Mesenchymal stem cell (in vitro differentiated cells and primary cell): Measurements from ENCODE around the gene LRP6.
A peak's percentile ranks its signal among the peaks of the same experiment; 100 is the strongest.

Experiments
- DNase-seq: peaks from one replicate; pipeline ENCODE4 v3.0.0-alpha.2; 2013
- H2AFZ ChIP-seq: one replicate; pipeline ENCODE4 v1.6.1; 2013; ENCODE audit warnings: low read depth, mild to moderate bottlenecking, control low read depth, inconsistent platforms, low read length, moderate library complexity
- H2AK5ac ChIP-seq: 2 replicates; pipeline ENCODE4 v1.6.1; 2013; ENCODE audit warnings: low read length, moderate library complexity, mild to moderate bottlenecking, inconsistent platforms; ENCODE audit not compliant: severe bottlenecking
- H2BK120ac ChIP-seq: one replicate; pipeline ENCODE4 v1.6.1; 2013; ENCODE audit warnings: low read depth, mild to moderate bottlenecking, inconsistent platforms, low read length, moderate library complexity
- H2BK12ac ChIP-seq, 2 experiments: one replicate each; pipeline ENCODE4 v1.6.1; 2013; ENCODE audit warnings: inconsistent platforms in 2 of 2, low read length in 2 of 2, mild to moderate bottlenecking in 2 of 2, moderate library complexity in 2 of 2, control low read depth in 1 of 2
- H2BK15ac ChIP-seq: one replicate; pipeline ENCODE4 v1.6.1; 2013; ENCODE audit warnings: mild to moderate bottlenecking, low read depth, inconsistent platforms; ENCODE audit not compliant: poor library complexity, severe bottlenecking
- H2BK5ac ChIP-seq: 2 replicates; pipeline ENCODE4 v1.6.1; 2013; ENCODE audit warnings: low read depth, mild to moderate bottlenecking, low read length, control low read depth, inconsistent platforms; ENCODE audit not compliant: poor library complexity, severe bottlenecking
- H3K14ac ChIP-seq, 2 experiments: one replicate each; pipeline ENCODE4 v1.6.1; 2013; ENCODE audit warnings: inconsistent platforms in 2 of 2, low read length in 2 of 2, control low read depth in 1 of 2, mild to moderate bottlenecking in 1 of 2, moderate library complexity in 1 of 2
- H3K18ac ChIP-seq, 2 experiments: one replicate each; pipeline ENCODE4 v1.6.1; 2013; ENCODE audit warnings: inconsistent platforms in 2 of 2, low read length in 2 of 2, control low read depth in 1 of 2, low read depth in 1 of 2, mild to moderate bottlenecking in 1 of 2
- H3K23ac ChIP-seq, 2 experiments: one replicate each; pipeline ENCODE4 v1.6.1; 2013; ENCODE audit warnings: inconsistent platforms in 2 of 2, low read length in 2 of 2, mild to moderate bottlenecking in 2 of 2, moderate library complexity in 2 of 2, control low read depth in 1 of 2
- H3K27ac ChIP-seq: 2 replicates; pipeline ENCODE4 v1.5.1; 2013; ENCODE audit warnings: mild to moderate bottlenecking, moderate library complexity, low read length, control low read depth, inconsistent platforms; ENCODE audit not compliant: poor library complexity, severe bottlenecking
- H3K27me3 ChIP-seq, 2 experiments: 2 replicates each; pipeline versions ENCODE4 v1.6.1 to v1.7.0; 2013; ENCODE audit warnings: low read length in 2 of 2, mild to moderate bottlenecking in 2 of 2, moderate library complexity in 2 of 2, control low read depth in 1 of 2, inconsistent platforms in 1 of 2; ENCODE audit not compliant: control insufficient read depth in 1 of 2, insufficient read depth in 1 of 2
- H3K36me3 ChIP-seq, 2 experiments: 2 replicates each; pipeline versions ENCODE4 v1.6.1 to v1.7.0; 2013; ENCODE audit warnings: low read length in 2 of 2, control low read depth in 1 of 2, inconsistent platforms in 1 of 2, low read depth in 1 of 2, mild to moderate bottlenecking in 1 of 2; ENCODE audit not compliant: insufficient read depth in 2 of 2, control insufficient read depth in 1 of 2
- H3K4ac ChIP-seq, 2 experiments: one replicate each; pipeline ENCODE4 v1.6.1; 2013; ENCODE audit warnings: inconsistent platforms in 2 of 2, low read length in 2 of 2, mild to moderate bottlenecking in 2 of 2, moderate library complexity in 2 of 2, control low read depth in 1 of 2, low read depth in 1 of 2
- H3K4me1 ChIP-seq: 2 replicates; pipeline ENCODE4 v1.6.1; 2013; ENCODE audit warnings: low read depth, low read length, control low read depth; ENCODE audit not compliant: control insufficient read depth, insufficient read depth
- H3K4me2 ChIP-seq: 2 replicates; pipeline ENCODE4 v1.6.1; 2013; ENCODE audit warnings: low read length, mild to moderate bottlenecking, inconsistent platforms; ENCODE audit not compliant: poor library complexity, severe bottlenecking
- H3K4me3 ChIP-seq, 2 experiments: 2 replicates each; pipeline versions ENCODE4 v1.5.1 to v1.7.0; 2013; ENCODE audit warnings: low read length in 2 of 2, mild to moderate bottlenecking in 2 of 2, control low read depth in 1 of 2, low read depth in 1 of 2; ENCODE audit not compliant: insufficient read depth in 1 of 2
- H3K79me1 ChIP-seq: replicated peaks from 2 replicates; pipeline ENCODE4 v1.6.1; 2013; ENCODE audit warnings: mild to moderate bottlenecking, control low read depth, low read length, inconsistent platforms; ENCODE audit not compliant: poor library complexity, severe bottlenecking
- H3K9ac ChIP-seq: 2 replicates; pipeline ENCODE4 v1.7.0; 2013; ENCODE audit warnings: mild to moderate bottlenecking, low read length, moderate library complexity
- H3K9me3 ChIP-seq: 2 replicates; pipeline ENCODE4 v1.7.0; 2013; ENCODE audit warnings: mild to moderate bottlenecking, low read length; ENCODE audit not compliant: control insufficient read depth
- H4K8ac ChIP-seq: one replicate; pipeline ENCODE4 v1.6.1; 2013; ENCODE audit warnings: inconsistent platforms, mild to moderate bottlenecking, low read length, moderate library complexity
- H4K91ac ChIP-seq: one replicate; pipeline ENCODE4 v1.6.1; 2013; ENCODE audit warnings: mild to moderate bottlenecking, low read length, inconsistent platforms
- WGBS: methylation state at CpG from one replicate; pipeline ENCODE4 v1.1.7; 2013; ENCODE audit warnings: mixed read lengths; 5-methylcytosine and 5-hydroxymethylcytosine counted together

LRP6 gene

DNA sequence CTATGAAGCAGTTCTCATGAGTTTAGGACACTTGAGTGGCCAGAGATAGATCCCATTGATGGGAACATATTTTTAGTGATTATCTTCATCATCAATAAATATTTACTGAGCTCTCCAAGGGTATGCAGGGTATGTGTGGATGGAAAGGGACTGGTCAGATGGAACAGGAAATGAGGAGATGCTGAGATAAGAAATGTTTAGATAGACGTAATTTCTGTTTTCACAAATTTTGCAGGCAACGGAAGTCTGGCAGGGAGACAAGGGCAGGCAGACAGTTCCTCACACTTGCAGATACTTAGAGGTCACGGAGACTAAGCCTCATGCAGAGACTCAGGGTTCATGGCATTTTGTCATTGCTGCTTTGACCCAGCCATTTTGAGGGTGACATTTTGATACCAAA lies 171.8 kb downstream of the LRP6 start:
- H3K36me3 ChIP-seq, result no peaks in the 10 kb centered on the region
- H2AFZ ChIP-seq, result no peak overlapping the region
- WGBS, result 11% methylated on average over 3 of the region's 3 CpGs
- H3K23ac ChIP-seq, result no peak overlapping the region
- no peak overlapping the region for H3K18ac ChIP-seq
- H3K27me3 ChIP-seq, result no peaks in the 10 kb centered on the region
- H2BK15ac ChIP-seq, result no peak overlapping the region
- no peak overlapping the region for H3K4me2 ChIP-seq
- no peak overlapping the region for H2AK5ac ChIP-seq
- H2BK12ac ChIP-seq, result no peak overlapping the region
- no peak overlapping the region for H3K27ac ChIP-seq
- H2BK120ac ChIP-seq, result no peak overlapping the region
- H3K4ac ChIP-seq, result no peak overlapping the region
- H3K79me1 ChIP-seq, result no peaks in the 10 kb centered on the region
- H3K9me3 ChIP-seq, result no peaks in the 10 kb centered on the region
- H4K8ac ChIP-seq, result no peak overlapping the region
- no peak overlapping the region for H3K4me3 ChIP-seq
- no peak overlapping the region for H2BK5ac ChIP-seq
- peak; percentile 86 for DNase-seq
- H3K9ac ChIP-seq, result no peak overlapping the region
- peaks cover 2% of the 10 kb centered on the region for H3K4me1 ChIP-seq
- no peak overlapping the region for H4K91ac ChIP-seq
- H3K14ac ChIP-seq, result no peak overlapping the region

GRCh38 chr12:12094481-12094880 lies 172.4 kb downstream of the LRP6 start:
- Histone ChIP-seq H3K9me3 (no peaks in the 10 kb centered on the region), H3K27me3 (no peaks in the 10 kb centered on the region), H3K4me2 (no peak overlapping the region), H3K4me1 (peaks cover 2% of the 10 kb centered on the region), H2BK5ac (no peak overlapping the region), H3K36me3 (no peaks in the 10 kb centered on the region), H2BK120ac (no peak overlapping the region), H2BK12ac (peak overlapping the region in 1 of 2 experiments; percentile 22), H3K14ac (peak overlapping the region in 1 of 2 experiments; percentile 21), H2AFZ (no peak overlapping the region), H4K91ac (peak overlapping the region; percentile 48), H3K9ac (no peak overlapping the region), H3K27ac (no peak overlapping the region), H3K4me3 (no peak overlapping the region), H3K4ac (peak overlapping the region in 1 of 2 experiments; percentile 67), H4K8ac (peak overlapping the region; percentile 16), H3K18ac (peak overlapping the region in 1 of 2 experiments; percentile 25), H2BK15ac (no peak overlapping the region), H3K79me1 (no peaks in the 10 kb centered on the region), H3K23ac (no peak overlapping the region), H2AK5ac (no peak overlapping the region)
- DNase-seq, result peak; percentile 50
- 53% methylated on average over 4 of the region's 4 CpGs for WGBS

DNA sequence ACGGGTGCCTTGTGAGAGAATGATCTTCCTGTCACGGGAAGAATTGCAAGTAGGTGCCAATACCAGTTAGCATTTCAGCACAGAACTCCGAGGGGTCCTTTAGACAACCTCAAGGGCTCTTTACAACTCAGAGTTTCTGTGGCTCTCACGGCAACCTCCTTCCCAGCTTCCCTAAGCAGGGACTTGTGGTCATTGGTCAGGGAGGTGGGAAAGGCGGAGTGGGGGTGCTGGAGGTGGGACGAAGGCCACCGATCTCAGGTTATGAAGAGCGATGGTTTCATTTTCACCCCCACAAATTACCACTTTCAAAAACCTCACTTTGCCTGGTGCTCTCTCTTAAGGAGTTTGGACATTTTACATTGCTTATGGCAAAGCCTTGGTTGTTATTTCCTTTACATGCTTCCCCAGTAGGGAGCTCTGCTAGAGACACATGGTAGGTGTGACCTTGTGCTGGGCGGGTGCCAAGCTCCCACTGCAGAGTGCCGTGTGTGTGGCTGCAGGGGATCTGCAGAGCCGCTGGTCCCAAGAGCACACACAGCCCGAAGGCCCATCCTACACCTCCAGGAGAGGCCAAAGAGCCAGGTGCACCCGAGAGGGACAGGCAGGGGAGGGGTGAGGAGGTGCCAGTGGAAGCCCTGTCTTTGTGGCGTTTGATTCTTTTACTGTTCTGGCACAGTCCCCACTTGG lies 174.7 kb downstream of the LRP6 start:
- Histone ChIP-seq H3K18ac (peak overlapping the region in 1 of 2 experiments; percentile 44), H3K79me1 (no peaks in the 10 kb centered on the region), H3K14ac (peak overlapping the region in 1 of 2 experiments; percentile 57), H4K91ac (peak overlapping the region; percentile 97), H4K8ac (no peak overlapping the region), H3K27ac (no peak overlapping the region), H2BK5ac (no peak overlapping the region), H2AFZ (no peak overlapping the region), H2BK15ac (peak overlapping the region; percentile 82), H3K9ac (no peak overlapping the region), H3K9me3 (no peaks in the 10 kb centered on the region), H3K27me3 (no peaks in the 10 kb centered on the region), H2AK5ac (no peak overlapping the region), H3K36me3 (no peaks in the 10 kb centered on the region), H3K4me1 (peaks cover 2% of the 10 kb centered on the region), H3K23ac (no peak overlapping the region), H2BK120ac (no peak overlapping the region), H3K4me2 (no peak overlapping the region), H2BK12ac (peak overlapping the region; percentile 69 to 91), H3K4ac (peak overlapping the region in 1 of 2 experiments; percentile 40), H3K4me3 (no peak overlapping the region)
- no peak for DNase-seq
- WGBS, result 89% methylated on average over 10 of the region's 14 CpGs

DNA sequence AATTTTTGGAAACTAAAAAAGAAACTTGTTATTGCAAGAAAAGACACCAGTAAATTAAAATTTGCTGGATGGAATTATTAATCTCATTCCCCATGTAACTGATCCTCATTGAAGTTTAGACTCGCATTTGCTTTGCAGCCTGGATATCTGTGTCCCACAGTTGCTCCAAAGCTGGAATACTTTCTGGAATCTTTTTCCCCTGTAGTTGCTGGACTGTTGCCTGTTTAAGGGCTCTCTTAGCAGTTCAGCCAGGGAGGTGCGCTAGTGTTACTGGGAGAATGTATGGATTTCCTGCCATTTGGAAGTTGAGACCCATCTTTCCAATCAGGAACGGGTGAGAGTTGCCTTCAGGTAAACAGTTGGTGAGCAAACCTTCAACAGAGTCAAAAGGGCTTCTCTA lies 175.8 kb downstream of the LRP6 start:
- H3K27ac ChIP-seq, result no peak overlapping the region
- H3K23ac ChIP-seq, result no peak overlapping the region
- H2AFZ ChIP-seq, result no peak overlapping the region
- 95% methylated on average over 3 of the region's 3 CpGs for WGBS
- H4K8ac ChIP-seq, result no peak overlapping the region
- H3K4me2 ChIP-seq, result no peak overlapping the region
- no peaks in the 10 kb centered on the region for H3K9me3 ChIP-seq
- no peaks in the 10 kb centered on the region for H3K27me3 ChIP-seq
- no peak overlapping the region for H3K9ac ChIP-seq
- H3K14ac ChIP-seq, result no peak overlapping the region
- peak overlapping the region in 1 of 2 experiments; percentile 14 for H2BK12ac ChIP-seq
- H3K18ac ChIP-seq, result no peak overlapping the region
- H2BK120ac ChIP-seq, result no peak overlapping the region
- DNase-seq, result no peak
- H3K4me3 ChIP-seq, result no peak overlapping the region
- peak overlapping the region; percentile 32 for H2BK15ac ChIP-seq
- no peak overlapping the region for H3K4ac ChIP-seq
- H4K91ac ChIP-seq, result no peak overlapping the region
- H2BK5ac ChIP-seq, result no peak overlapping the region
- H3K4me1 ChIP-seq, result peaks cover 2% of the 10 kb centered on the region
- no peak overlapping the region for H2AK5ac ChIP-seq
- no peaks in the 10 kb centered on the region for H3K36me3 ChIP-seq
- H3K79me1 ChIP-seq, result no peaks in the 10 kb centered on the region
